AG09309 (cell line): ENCODE results near the gene LYL1.
"Not testable (repeated sequence)": the region's sequence is repeated elsewhere in the genome, so short reads cannot be mapped to it uniquely, and the experiment has no call there.

Source experiments
- DNase-seq: peaks from one replicate; pipeline ENCODE4 v3.0.0-alpha.2; 2010; ENCODE audit warnings: low read depth
- H3K4me3 ChIP-seq: 2 replicates; pipeline ENCODE4 v1.5.1; 2011; ENCODE audit warnings: mild to moderate bottlenecking, low read depth, low read length, moderate library complexity; ENCODE audit not compliant: control insufficient read depth
- TF ChIP-seq, protein P1 (sequence below): IDR thresholded peaks from 2 replicates; pipeline ENCODE4 v1.5.1; 2011; ENCODE audit warnings: mild to moderate bottlenecking, low read depth, low read length, inconsistent platforms; ENCODE audit not compliant: insufficient read depth, control insufficient read depth; ENCODE audit errors: missing control alignments

Gene LYL1

DNA sequence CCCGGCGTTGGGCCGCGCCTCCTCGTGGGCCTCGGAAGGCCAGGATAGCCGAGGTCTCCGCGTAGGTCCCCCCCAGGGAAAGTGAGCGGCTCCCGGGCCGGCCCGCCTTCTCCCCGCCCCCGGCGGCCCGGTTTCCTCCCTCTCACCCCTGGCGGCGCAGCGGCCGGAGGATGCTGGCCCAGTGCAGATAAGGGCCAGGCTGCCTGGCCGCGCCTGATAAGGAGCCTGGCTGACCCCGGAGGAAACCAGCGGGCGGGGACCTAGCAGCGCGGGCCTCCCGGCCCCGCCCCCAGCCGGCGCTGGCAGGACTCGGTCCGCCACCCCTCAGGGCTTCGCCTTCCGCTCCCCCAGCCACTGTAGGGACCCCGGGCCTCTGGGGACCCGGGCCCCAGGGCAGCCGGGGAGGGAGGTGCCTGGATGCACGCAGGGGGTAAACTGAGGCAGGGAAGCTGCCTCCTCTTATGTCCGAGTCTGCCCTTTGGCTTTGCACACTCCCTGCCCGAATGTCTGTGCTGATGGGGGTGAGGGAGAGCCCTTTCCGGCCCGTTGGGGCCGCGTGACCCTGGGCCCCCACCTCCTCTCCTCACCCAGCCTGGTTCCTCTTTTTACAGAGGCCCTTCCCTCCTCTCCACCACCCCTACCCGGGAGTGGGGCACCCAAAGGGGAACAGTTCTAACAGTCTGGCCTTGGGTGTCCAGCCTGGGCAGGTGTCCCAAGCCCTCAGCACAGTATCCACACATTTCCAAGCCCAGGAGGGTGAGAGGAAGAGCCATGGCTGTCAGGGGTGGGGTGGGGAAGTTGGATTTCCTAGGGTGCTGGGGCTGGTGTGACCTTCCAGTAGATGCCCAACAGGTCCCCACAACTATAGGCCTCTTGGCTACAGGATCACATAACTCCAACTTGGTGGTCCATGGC lies at the start of gene LYL1:
Gene LYL1 (minus strand): TSS at position 193 of the 915 bp plus-strand sequence. CDS start 1,687 bp downstream, outside the sequence.
- no peak within 1 kb of the TSS for H3K4me3 ChIP-seq
- DNase-seq: no peak
- TF ChIP-seq, protein P1, sequence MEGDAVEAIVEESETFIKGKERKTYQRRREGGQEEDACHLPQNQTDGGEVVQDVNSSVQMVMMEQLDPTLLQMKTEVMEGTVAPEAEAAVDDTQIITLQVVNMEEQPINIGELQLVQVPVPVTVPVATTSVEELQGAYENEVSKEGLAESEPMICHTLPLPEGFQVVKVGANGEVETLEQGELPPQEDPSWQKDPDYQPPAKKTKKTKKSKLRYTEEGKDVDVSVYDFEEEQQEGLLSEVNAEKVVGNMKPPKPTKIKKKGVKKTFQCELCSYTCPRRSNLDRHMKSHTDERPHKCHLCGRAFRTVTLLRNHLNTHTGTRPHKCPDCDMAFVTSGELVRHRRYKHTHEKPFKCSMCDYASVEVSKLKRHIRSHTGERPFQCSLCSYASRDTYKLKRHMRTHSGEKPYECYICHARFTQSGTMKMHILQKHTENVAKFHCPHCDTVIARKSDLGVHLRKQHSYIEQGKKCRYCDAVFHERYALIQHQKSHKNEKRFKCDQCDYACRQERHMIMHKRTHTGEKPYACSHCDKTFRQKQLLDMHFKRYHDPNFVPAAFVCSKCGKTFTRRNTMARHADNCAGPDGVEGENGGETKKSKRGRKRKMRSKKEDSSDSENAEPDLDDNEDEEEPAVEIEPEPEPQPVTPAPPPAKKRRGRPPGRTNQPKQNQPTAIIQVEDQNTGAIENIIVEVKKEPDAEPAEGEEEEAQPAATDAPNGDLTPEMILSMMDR: no peak

DNA sequence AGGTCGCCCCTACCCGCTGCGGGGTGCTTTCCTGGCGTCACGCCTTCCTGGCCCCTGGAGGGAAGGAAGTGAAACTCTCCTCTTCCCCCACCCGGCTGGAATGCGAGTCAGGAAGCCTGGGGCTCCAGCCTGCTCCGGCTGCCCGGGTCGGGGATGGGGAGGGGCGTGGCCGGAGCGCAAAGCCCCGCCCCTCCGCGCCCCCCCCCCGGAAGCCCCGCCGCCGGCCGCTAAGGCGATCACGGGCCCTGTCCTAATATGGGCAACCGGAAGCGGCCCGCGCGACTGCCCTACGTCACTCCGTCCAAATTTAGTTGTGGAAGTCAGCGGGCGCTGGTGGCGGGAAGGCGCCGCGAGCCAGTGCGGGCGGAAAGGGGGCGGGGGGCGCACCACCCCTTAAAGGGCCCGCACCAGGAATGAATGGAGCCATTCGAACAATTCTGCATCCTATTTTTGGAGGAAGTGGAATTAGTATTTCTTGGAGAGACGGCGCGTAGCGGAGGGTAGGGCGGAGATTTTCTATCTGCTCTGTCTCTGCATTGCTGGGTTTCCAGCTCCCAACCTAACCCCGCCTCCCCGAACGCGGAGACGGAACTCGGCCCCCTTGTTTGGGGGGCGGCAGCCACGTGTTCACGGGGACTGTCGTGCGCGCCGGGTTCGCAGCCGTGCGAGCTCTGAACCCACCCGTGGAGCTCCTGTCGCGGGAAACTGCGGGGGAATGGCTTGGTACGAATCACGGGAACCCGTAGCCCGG lies 49.1 kb upstream of the LYL1 start:
- H3K4me3 ChIP-seq: peak overlapping the region; percentile 71
- TF ChIP-seq, protein P1: no peak
- DNase-seq: peak; percentile 75

DNA sequence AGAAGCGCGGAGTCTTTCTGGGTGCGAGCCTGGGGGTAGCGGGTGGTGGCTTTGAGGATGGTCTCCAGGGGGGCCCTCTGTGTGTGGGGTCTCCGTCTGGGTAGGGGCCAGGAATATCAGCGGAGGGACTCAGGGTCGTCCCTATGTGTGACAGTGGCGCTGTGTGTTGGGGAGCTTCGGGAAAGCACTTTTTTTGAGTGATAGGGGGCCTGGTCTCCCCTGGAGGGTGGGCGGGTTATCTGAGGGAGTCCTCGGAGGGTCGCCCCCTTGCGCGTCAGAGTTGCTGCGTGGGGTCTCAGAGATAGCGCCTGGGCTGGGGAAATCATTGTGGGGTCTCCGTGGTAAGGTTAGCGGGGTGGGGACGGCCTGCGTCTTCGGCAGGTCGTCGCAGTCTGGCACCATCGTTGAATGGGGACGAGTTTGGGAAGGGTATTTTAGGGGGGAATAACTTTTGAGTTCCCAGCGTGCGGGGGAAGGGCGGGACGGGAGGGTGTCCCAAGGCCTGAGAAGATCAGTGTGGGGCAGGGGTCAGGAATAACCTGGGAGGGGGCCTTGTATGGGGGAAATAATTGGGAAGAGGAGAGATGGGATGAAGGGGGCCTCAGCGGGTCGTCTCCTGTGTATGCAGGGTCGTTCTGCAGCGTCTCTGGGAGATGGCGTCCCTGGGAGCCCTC lies 48.4 kb upstream of the LYL1 start:
- DNase-seq: no peak
- TF ChIP-seq, protein P1: no peak
- H3K4me3 ChIP-seq: peak overlapping the region; percentile 71

DNA sequence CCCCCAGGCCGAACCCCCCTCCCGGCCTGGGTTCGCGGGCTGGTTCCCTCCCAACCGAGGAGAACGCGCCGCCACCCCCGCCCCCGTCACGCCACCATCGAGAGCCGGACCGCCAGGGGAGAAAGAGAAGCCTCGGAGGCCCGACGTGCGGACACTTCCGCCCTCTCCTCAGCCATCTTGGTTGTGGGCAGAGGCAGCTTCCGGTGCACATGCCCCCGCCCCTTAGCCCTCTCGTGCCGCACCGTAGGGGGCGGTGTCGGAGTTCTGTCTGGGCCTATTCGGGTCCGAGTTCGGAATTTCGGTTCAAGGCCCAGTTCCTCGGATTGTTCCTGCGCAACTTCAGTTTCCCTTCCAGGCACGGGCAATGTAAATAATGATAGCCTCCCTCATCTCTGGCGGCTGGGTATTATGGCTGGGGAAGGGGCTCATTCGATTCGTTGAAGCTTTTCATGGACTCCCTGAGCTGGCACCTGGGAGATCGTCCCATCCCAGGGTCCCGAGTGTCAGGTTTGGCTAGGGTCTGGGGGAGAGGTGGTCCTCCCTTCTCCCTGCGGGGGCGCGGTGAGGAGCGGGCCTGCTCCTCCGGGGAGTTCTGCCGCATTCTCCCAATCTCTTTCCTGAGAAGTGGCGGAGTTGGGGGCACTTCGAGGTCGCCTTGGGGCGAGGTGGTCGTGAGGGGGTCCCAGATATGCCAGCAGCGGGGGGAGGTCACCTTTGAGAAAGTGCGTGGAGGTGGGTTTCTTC lies 47.7 kb upstream of the LYL1 start, which contains the start of the genes IER2 and STX10:
Gene IER2 (plus strand): TSS at position 225 of the 744 bp plus-strand sequence. CDS start 2,776 bp downstream, outside the sequence.
Gene STX10 (minus strand): TSS at position 189 of the 744 bp plus-strand sequence. CDS start 202 bp downstream, outside the sequence.
- TF ChIP-seq, protein P1: peak; percentile 60

DNA sequence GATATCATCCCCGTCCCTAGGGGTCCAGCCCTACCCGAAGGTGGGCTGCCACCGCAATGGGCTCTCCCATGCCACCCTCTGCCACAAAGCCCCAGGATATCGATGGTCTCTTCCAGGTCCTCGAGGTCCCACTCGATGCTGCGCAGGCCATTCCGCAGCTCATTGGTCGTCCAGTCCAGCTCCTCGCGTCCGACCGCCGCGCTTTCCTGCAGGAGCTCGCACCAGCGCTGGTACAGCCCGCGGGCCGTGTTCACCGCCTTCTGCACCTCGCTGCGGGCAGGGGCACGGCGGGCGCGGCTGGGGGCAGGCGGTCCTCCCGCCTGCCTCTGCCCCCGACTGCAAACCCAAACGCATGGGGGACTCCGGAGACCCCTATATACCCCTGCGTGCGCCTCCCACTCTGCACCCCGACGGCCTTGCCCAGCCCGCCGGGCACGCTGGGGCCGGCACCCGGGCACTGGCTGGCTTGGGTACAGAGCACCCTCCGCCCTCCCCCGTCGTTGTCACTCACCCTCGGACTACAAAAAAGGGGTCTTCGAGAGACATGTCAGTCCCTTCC lies 47.0 kb upstream of the LYL1 start:
- DNase-seq: no peak
- TF ChIP-seq, protein P1: no peak

More for the DNA sequence above, 47.7 kb upstream of the LYL1 start, which contains the start of the genes IER2 and STX10:
- peak within 1 kb of the TSS; percentile 71 for H3K4me3 ChIP-seq
- DNase-seq: peak; percentile 84

DNA sequence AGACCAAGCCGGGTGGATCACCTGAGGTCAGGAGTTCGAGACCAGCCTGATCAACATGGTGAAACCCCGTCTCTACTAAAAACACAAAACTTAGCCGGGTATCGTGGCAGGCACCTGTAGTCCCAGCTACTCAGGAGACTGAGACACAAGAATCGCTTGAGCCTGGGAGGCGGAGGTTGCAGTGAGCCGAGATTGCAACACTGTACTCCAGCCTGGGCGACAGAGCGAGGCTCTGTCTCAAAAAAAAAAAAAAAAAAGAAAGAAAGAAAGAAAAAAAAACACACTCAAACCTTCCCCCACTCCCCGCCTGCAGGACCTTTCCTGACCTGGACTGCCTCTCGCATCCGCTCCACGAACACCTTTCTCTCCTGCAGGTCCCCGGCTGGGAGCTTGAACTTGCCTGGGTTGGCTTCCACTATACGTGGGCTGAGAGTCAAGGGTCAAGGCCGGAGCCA lies 46.5 kb upstream of the LYL1 start:
- DNase-seq: not testable (repeated sequence)
- peak overlapping the region; percentile 71 for H3K4me3 ChIP-seq

More for the DNA sequence above, 47.0 kb upstream of the LYL1 start:
- H3K4me3 ChIP-seq: peak overlapping the region; percentile 71
